GM23338 (cell line): ENCODE measurements around the gene DPP9.

ENCODE experiments used
- CREB1 ChIP-seq: fragments of 250-450 bp; sonication (Bioruptor Pico); IDR thresholded peaks from 2 replicates; pipeline ENCODE4 v1.5.0; 2020; ENCODE audit warnings: low read depth, mild to moderate bottlenecking, moderate library complexity
- EZH2 ChIP-seq: fragments of 200-600 bp; sonication (generic); IDR thresholded peaks from one replicate; pipeline ENCODE4 v1.8.0; 2017; ENCODE audit warnings: antibody characterized with exemption, mild to moderate bottlenecking, low read depth; ENCODE audit not compliant: unreplicated experiment
- EZH2phosphoT487 ChIP-seq: fragments of 200-600 bp; sonication (generic); IDR thresholded peaks from one replicate; pipeline ENCODE4 v1.8.1; 2018; ENCODE audit warnings: antibody characterized with exemption; ENCODE audit not compliant: unreplicated experiment
- JUNB ChIP-seq: IDR thresholded peaks from one replicate; pipeline ENCODE4 v1.6.1; 2016; ENCODE audit warnings: antibody characterized with exemption; ENCODE audit not compliant: unreplicated experiment
- POLR2AphosphoS5 ChIP-seq: IDR thresholded peaks from 2 replicates; pipeline ENCODE4 v1.6.1; 2016; ENCODE audit warnings: antibody characterized with exemption, low read depth
- TF ChIP-seq, protein P1 (sequence below): IDR thresholded peaks from one replicate; pipeline ENCODE4 v1.6.1; 2018; ENCODE audit warnings: antibody characterized with exemption; ENCODE audit not compliant: unreplicated experiment
- TF ChIP-seq, protein P2 (sequence below), 2 experiments: fragments of 200-600 bp in 1 of 2; sonication (generic) in 1 of 2; conservative IDR thresholded peaks; 2 replicates each; pipeline versions ENCODE4 v1.5.1 to v1.6.1; 2016 to 2017; ENCODE audit warnings: antibody characterized with exemption in 2 of 2, low read depth in 2 of 2, mild to moderate bottlenecking in 2 of 2, moderate library complexity in 1 of 2

DNA sequence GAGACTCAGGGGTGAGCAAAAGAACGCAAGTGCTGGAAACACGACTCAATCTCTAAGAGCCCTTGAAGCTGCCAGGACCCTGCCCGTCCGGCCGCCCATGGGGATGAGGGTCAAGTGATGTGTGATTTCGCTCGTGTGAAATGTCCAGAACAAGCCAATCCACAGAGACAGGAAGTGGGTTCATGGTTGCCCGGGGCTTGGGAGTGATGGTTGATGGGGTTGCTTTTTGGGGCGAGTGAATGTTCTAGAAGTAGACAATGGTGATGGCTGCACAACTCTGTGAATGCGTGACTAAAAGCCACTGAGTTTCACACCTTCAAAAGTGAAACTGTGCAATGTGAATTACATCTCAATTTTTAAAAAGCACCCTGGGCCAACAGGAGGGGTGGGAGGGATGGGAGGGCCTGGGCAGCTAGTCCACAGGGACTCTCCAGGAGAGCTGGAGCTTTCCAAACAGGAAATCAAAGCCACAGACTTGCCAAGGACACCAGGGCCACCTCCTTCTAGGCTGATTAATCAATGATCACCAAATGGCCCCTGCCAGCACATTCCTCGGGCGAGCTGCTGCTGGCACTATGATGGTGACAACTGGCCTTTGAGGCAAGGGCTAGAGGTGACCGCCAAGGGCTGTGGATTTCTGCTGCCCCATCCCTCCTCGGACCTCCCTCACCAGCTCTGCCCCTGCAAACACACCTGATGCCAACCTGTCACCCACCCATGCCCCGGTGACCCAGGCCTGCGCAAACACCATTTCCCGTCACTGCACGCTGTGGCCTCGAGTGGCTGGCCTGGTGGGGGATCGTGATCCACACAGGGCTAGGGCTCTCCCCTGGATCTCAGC lies 14.0 kb downstream of the DPP9 start:
- no peak for TF ChIP-seq EZH2
- TF ChIP-seq, protein P1, sequence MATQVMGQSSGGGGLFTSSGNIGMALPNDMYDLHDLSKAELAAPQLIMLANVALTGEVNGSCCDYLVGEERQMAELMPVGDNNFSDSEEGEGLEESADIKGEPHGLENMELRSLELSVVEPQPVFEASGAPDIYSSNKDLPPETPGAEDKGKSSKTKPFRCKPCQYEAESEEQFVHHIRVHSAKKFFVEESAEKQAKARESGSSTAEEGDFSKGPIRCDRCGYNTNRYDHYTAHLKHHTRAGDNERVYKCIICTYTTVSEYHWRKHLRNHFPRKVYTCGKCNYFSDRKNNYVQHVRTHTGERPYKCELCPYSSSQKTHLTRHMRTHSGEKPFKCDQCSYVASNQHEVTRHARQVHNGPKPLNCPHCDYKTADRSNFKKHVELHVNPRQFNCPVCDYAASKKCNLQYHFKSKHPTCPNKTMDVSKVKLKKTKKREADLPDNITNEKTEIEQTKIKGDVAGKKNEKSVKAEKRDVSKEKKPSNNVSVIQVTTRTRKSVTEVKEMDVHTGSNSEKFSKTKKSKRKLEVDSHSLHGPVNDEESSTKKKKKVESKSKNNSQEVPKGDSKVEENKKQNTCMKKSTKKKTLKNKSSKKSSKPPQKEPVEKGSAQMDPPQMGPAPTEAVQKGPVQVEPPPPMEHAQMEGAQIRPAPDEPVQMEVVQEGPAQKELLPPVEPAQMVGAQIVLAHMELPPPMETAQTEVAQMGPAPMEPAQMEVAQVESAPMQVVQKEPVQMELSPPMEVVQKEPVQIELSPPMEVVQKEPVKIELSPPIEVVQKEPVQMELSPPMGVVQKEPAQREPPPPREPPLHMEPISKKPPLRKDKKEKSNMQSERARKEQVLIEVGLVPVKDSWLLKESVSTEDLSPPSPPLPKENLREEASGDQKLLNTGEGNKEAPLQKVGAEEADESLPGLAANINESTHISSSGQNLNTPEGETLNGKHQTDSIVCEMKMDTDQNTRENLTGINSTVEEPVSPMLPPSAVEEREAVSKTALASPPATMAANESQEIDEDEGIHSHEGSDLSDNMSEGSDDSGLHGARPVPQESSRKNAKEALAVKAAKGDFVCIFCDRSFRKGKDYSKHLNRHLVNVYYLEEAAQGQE, result no peak
- TF ChIP-seq, protein P2, sequence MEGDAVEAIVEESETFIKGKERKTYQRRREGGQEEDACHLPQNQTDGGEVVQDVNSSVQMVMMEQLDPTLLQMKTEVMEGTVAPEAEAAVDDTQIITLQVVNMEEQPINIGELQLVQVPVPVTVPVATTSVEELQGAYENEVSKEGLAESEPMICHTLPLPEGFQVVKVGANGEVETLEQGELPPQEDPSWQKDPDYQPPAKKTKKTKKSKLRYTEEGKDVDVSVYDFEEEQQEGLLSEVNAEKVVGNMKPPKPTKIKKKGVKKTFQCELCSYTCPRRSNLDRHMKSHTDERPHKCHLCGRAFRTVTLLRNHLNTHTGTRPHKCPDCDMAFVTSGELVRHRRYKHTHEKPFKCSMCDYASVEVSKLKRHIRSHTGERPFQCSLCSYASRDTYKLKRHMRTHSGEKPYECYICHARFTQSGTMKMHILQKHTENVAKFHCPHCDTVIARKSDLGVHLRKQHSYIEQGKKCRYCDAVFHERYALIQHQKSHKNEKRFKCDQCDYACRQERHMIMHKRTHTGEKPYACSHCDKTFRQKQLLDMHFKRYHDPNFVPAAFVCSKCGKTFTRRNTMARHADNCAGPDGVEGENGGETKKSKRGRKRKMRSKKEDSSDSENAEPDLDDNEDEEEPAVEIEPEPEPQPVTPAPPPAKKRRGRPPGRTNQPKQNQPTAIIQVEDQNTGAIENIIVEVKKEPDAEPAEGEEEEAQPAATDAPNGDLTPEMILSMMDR (conservative IDR thresholded peaks at IDR 0.05; ENCODE audit: low read depth in 2 of 2), result no peak
- no peak for TF ChIP-seq POLR2AphosphoS5
- no peak for TF ChIP-seq JUNB
- TF ChIP-seq CREB1 (CRISPR knock-in tag), result no peak
- no peak for TF ChIP-seq EZH2phosphoT487
